Measurements from ENCODE around the gene ARID2.

The ARID2 gene

DNA sequence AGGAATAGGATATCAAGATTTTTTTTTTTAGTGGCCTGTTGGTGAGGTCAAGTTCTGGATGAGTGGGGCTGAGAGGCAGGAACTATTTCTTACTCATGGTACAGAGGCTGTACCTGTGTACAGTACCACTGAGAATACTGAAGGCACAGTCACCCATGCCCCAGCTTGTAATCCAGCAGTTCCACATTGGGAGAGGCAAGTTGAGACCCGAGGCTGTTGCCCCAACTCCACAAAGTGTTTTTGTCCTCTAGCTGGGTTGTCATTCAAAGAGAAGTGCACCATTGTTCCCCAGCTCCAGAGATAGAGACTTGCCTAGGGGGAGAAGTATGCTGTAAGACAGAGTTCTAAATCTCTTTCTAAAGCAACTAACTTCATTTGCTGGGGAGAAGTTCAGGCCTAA, 38.7 kb downstream of the ARID2 start:
- Histone ChIP-seq H3K9ac (ENCODE audit: low read depth, low read length, poor library complexity) (no peak overlapping the region), H3K4ac (ENCODE audit: low read length) (no peak overlapping the region), H2BK5ac (ENCODE audit: low read length) (no peak overlapping the region), H2BK12ac (ENCODE audit: low read length) (no peak overlapping the region), H3K23ac (ENCODE audit: low read depth, low read length, poor library complexity) (no peak overlapping the region), H4K91ac (ENCODE audit: low read depth, low read length, poor library complexity) (no peak overlapping the region), H3K18ac (ENCODE audit: low read length) (no peak overlapping the region), H2AK5ac (ENCODE audit: low read depth, low read length) (no peak overlapping the region), H3K9me3 (replicated peaks in 1 of 2; ENCODE audit: control insufficient read depth in 2 of 2, insufficient read depth in 1 of 2, low read depth in 1 of 2, low read length in 2 of 2) (peaks cover 2 to 20% of the 10 kb centered on the region in 2 donors), H4K8ac (ENCODE audit: low read depth, low read length) (no peak overlapping the region), H3K27me3 (ENCODE audit: control insufficient read depth in 3 of 3, insufficient read depth in 3 of 3, low read depth in 1 of 3, low read length in 3 of 3) (no peaks in the 10 kb centered on the region), H2AFZ (ENCODE audit: low read length) (no peak overlapping the region), H3K14ac (ENCODE audit: low read length) (no peak overlapping the region), H2BK15ac (ENCODE audit: low read length) (no peak overlapping the region), H3K4me3 (ENCODE audit: low read length in 2 of 2) (no peak overlapping the region), H3K4me2 (ENCODE audit: insufficient read depth, low read length, poor library complexity, severe bottlenecking) (no peak overlapping the region), H3K27ac (replicated peaks; ENCODE audit: low read length) (no peak overlapping the region), H3K4me1 (ENCODE audit: control insufficient read depth in 2 of 2, insufficient read depth in 1 of 2, low read depth in 1 of 2, low read length in 2 of 2) (peaks cover 0 to 2% of the 10 kb centered on the region in 2 donors), H3K79me1 (ENCODE audit: low read depth, low read length) (peaks cover 3% of the 10 kb centered on the region), H2BK120ac (ENCODE audit: low read depth, low read length) (no peak overlapping the region), H3K36me3 (replicated peaks in 1 of 2; ENCODE audit: control insufficient read depth in 2 of 2, insufficient read depth in 2 of 2, low read length in 2 of 2) (peaks cover 2 to 15% of the 10 kb centered on the region in 2 donors)
- no CpG with 5 or more reads among the region's 1 CpG for WGBS, 2 donors (ENCODE audit: extremely low coverage in 2 of 2, insufficient read length in 2 of 2, insufficient replicate concordance in 1 of 2)
- DNase-seq (ENCODE audit: low spot score) = no peak

DNA sequence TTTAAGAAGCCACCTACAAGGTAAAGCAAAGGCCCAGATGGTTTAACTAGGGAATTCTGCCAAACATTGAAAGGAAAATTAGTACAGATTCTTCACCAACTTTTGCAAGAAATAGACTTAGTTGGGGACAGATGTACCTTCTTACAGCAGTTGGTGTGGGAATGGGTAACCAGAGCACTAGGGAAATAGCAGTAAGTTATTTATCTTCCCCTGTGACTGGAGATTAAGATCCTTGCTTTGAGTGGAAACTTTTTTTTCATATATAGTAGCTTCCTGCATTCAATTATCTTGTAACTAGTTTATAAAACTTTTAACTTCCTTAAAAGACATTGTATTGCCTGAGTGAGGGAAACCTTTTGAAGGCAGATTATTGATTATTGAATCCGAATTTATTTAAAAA, 44.2 kb downstream of the ARID2 start:
- Histone ChIP-seq H2AK5ac (ENCODE audit: low read depth, low read length) (no peak overlapping the region), H3K36me3 (replicated peaks in 1 of 2; ENCODE audit: control insufficient read depth in 2 of 2, insufficient read depth in 2 of 2, low read length in 2 of 2) (peaks cover 1 to 5% of the 10 kb centered on the region in 2 donors), H3K4me2 (ENCODE audit: insufficient read depth, low read length, poor library complexity, severe bottlenecking) (no peak overlapping the region), H3K27ac (replicated peaks; ENCODE audit: low read length) (no peak overlapping the region), H2BK15ac (ENCODE audit: low read length) (no peak overlapping the region), H4K91ac (ENCODE audit: low read depth, low read length, poor library complexity) (no peak overlapping the region), H2AFZ (ENCODE audit: low read length) (no peak overlapping the region), H3K4me3 (ENCODE audit: low read length in 2 of 2) (no peak overlapping the region), H3K18ac (ENCODE audit: low read length) (no peak overlapping the region), H2BK120ac (ENCODE audit: low read depth, low read length) (no peak overlapping the region), H4K8ac (ENCODE audit: low read depth, low read length) (no peak overlapping the region), H3K4ac (ENCODE audit: low read length) (no peak overlapping the region), H3K9me3 (replicated peaks in 1 of 2; ENCODE audit: control insufficient read depth in 2 of 2, insufficient read depth in 1 of 2, low read depth in 1 of 2, low read length in 2 of 2) (peaks cover 1 to 8% of the 10 kb centered on the region in 2 donors), H3K79me1 (ENCODE audit: low read depth, low read length) (peaks cover 2% of the 10 kb centered on the region), H3K27me3 (ENCODE audit: control insufficient read depth in 3 of 3, insufficient read depth in 3 of 3, low read depth in 1 of 3, low read length in 3 of 3) (no peaks in the 10 kb centered on the region), H3K9ac (ENCODE audit: low read depth, low read length, poor library complexity) (no peak overlapping the region), H2BK12ac (ENCODE audit: low read length) (no peak overlapping the region), H3K23ac (ENCODE audit: low read depth, low read length, poor library complexity) (no peak overlapping the region), H3K14ac (ENCODE audit: low read length) (no peak overlapping the region), H2BK5ac (ENCODE audit: low read length) (no peak overlapping the region), H3K4me1 (ENCODE audit: control insufficient read depth in 2 of 2, insufficient read depth in 1 of 2, low read depth in 1 of 2, low read length in 2 of 2) (no peaks in the 10 kb centered on the region)
- no CpG with 5 or more reads among the region's 1 CpG for WGBS, 2 donors (ENCODE audit: extremely low coverage in 2 of 2, insufficient read length in 2 of 2, insufficient replicate concordance in 1 of 2)
- DNase-seq (ENCODE audit: low spot score) = no peak

DNA sequence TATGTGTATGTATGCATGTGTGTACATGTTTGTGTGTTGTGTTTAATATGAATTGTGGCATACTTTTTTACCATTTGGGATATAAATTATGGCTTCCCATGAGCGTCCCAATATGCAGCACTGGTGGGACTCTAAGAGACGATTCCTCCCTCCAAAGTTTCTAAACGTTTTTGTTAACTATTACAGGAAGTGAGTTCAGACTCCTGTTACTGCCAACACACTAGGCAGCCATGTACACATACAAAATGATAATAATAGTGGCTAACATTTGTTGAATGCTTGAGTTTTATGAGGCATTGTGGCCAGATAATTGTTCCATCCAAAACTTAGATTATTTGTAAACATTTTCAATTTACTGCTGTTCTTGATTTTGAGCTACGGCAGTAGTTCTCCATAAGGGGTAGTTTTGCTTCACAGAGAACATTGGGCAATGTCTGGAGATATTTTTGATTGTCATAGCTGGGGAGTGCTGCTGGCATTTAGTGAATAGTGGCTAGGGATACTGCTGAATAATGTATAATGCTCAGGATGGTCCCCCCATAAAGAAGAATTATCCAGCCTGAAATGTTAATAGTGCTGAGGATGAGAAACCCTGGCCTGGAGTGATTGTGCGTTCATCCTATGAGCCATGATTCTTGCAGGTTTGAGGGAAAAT, 45.1 kb downstream of the ARID2 start:
- Histone ChIP-seq H3K4ac (ENCODE audit: low read length) (no peak overlapping the region), H4K8ac (ENCODE audit: low read depth, low read length) (no peak overlapping the region), H3K18ac (ENCODE audit: low read length) (no peak overlapping the region), H3K4me2 (ENCODE audit: insufficient read depth, low read length, poor library complexity, severe bottlenecking) (no peak overlapping the region), H2BK15ac (ENCODE audit: low read length) (no peak overlapping the region), H2AK5ac (ENCODE audit: low read depth, low read length) (no peak overlapping the region), H3K27ac (replicated peaks; ENCODE audit: low read length) (no peak overlapping the region), H3K36me3 (replicated peaks in 1 of 2; ENCODE audit: control insufficient read depth in 2 of 2, insufficient read depth in 2 of 2, low read length in 2 of 2) (peaks cover 0 to under 1% of the 10 kb centered on the region in 2 donors), H2AFZ (ENCODE audit: low read length) (no peak overlapping the region), H3K9me3 (replicated peaks in 1 of 2; ENCODE audit: control insufficient read depth in 2 of 2, insufficient read depth in 1 of 2, low read depth in 1 of 2, low read length in 2 of 2) (peaks cover 0 to 2% of the 10 kb centered on the region in 2 donors), H4K91ac (ENCODE audit: low read depth, low read length, poor library complexity) (no peak overlapping the region), H2BK5ac (ENCODE audit: low read length) (no peak overlapping the region), H3K27me3 (ENCODE audit: control insufficient read depth in 3 of 3, insufficient read depth in 3 of 3, low read depth in 1 of 3, low read length in 3 of 3) (no peaks in the 10 kb centered on the region), H2BK120ac (ENCODE audit: low read depth, low read length) (no peak overlapping the region), H2BK12ac (ENCODE audit: low read length) (no peak overlapping the region), H3K79me1 (ENCODE audit: low read depth, low read length) (peaks cover 2% of the 10 kb centered on the region), H3K4me1 (ENCODE audit: control insufficient read depth in 2 of 2, insufficient read depth in 1 of 2, low read depth in 1 of 2, low read length in 2 of 2) (no peaks in the 10 kb centered on the region), H3K9ac (ENCODE audit: low read depth, low read length, poor library complexity) (no peak overlapping the region), H3K14ac (ENCODE audit: low read length) (no peak overlapping the region), H3K4me3 (ENCODE audit: low read length in 2 of 2) (no peak overlapping the region), H3K23ac (ENCODE audit: low read depth, low read length, poor library complexity) (no peak overlapping the region)
- DNase-seq (ENCODE audit: low spot score) = no peak
- no CpG with 5 or more reads among the region's 5 CpGs for WGBS, 2 donors (ENCODE audit: extremely low coverage in 2 of 2, insufficient read length in 2 of 2, insufficient replicate concordance in 1 of 2)

DNA sequence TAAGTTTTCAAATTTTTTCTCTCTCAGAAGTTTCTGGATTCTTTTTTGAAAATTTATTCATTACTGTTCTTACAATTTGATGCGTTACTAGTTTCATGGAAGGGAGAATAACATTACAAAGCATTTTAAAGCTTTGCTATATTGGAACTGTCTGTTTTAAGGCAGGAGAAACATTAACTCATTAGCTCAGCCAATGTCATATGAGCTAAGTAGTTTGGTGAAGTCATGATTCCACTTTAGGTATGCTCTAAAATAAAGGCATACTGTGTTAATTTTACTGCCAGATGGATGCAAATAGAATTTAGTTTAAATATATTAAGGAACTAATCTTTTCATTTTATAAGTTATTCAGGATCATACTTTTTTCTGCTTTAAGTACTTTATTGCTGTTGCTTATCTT, 46.0 kb downstream of the ARID2 start:
- Histone ChIP-seq H4K8ac (ENCODE audit: low read depth, low read length) (no peak overlapping the region), H3K4me1 (ENCODE audit: control insufficient read depth in 2 of 2, insufficient read depth in 1 of 2, low read depth in 1 of 2, low read length in 2 of 2) (no peaks in the 10 kb centered on the region), H2AFZ (ENCODE audit: low read length) (no peak overlapping the region), H3K79me1 (ENCODE audit: low read depth, low read length) (no peaks in the 10 kb centered on the region), H3K14ac (ENCODE audit: low read length) (no peak overlapping the region), H3K9ac (ENCODE audit: low read depth, low read length, poor library complexity) (no peak overlapping the region), H2BK12ac (ENCODE audit: low read length) (no peak overlapping the region), H3K4me3 (ENCODE audit: low read length in 2 of 2) (no peak overlapping the region), H3K9me3 (replicated peaks in 1 of 2; ENCODE audit: control insufficient read depth in 2 of 2, insufficient read depth in 1 of 2, low read depth in 1 of 2, low read length in 2 of 2) (no peaks in the 10 kb centered on the region), H3K36me3 (replicated peaks in 1 of 2; ENCODE audit: control insufficient read depth in 2 of 2, insufficient read depth in 2 of 2, low read length in 2 of 2) (no peaks in the 10 kb centered on the region), H2BK120ac (ENCODE audit: low read depth, low read length) (no peak overlapping the region), H2BK15ac (ENCODE audit: low read length) (no peak overlapping the region), H2BK5ac (ENCODE audit: low read length) (no peak overlapping the region), H3K27ac (replicated peaks; ENCODE audit: low read length) (no peak overlapping the region), H2AK5ac (ENCODE audit: low read depth, low read length) (no peak overlapping the region), H3K27me3 (ENCODE audit: control insufficient read depth in 3 of 3, insufficient read depth in 3 of 3, low read depth in 1 of 3, low read length in 3 of 3) (no peaks in the 10 kb centered on the region), H3K18ac (ENCODE audit: low read length) (no peak overlapping the region), H3K23ac (ENCODE audit: low read depth, low read length, poor library complexity) (no peak overlapping the region), H4K91ac (ENCODE audit: low read depth, low read length, poor library complexity) (no peak overlapping the region), H3K4ac (ENCODE audit: low read length) (no peak overlapping the region), H3K4me2 (ENCODE audit: insufficient read depth, low read length, poor library complexity, severe bottlenecking) (no peak overlapping the region)
- no CpG with 5 or more reads among the region's 1 CpG for WGBS, 2 donors (ENCODE audit: extremely low coverage in 2 of 2, insufficient read length in 2 of 2, insufficient replicate concordance in 1 of 2)
- DNase-seq (ENCODE audit: low spot score) = no peak
